ENCODE measurements around the gene TMEM231. TPM values are rescaled to one million over a fixed set of nuclear protein-coding genes. Genes with fewer than 3 reads are reported as not detected.

The TMEM231 gene
- total and polyA plus RNA-seq, 2 of the 8 experiments (the other 6 are each of a cell fraction or from before 2014, with no cell fraction given), result 8.3 to 26.7 TPM

DNA sequence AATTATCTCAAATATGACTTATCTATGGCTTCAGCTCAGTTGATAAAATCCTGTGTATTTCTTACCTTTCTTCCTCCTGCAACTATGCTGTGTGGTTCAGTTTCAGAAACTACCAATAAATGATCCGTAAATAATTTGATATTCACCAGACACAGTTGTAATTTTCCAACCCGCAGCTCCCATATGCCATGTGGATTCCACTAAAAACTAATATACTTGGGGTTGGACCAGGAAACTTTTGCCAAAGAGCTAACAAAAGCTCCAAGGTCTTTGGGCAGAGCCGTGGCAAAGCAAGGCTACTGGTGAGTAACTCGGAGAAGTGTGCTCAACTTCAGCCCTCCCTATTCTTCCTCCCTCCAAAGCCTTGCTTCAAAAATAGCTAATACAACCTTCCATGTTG is 58.5 kb downstream of the TMEM231 start:
- ChIA-PET CTCF (ENCODE audit: partially characterized antibody) (interaction anchor here (0.9 to 5.6 kb wide), 7 partner anchors 11 to 139 kb away, joined by 3 to 56 read pairs (median 4); partner anchors contain the start of gene TMEM170A), POLR2A (ENCODE audit: partially characterized antibody) (interaction anchor here (0.8 to 1.8 kb wide), 3 partner anchors 12 to 19 kb away, joined by 3 to 10 read pairs (median 4); no protein-coding TSS in a partner anchor)
- Histone ChIP-seq H3K36me3 (ENCODE audit: control insufficient read depth in 2 of 4, insufficient read depth in 4 of 4, low read length in 3 of 4) (no peaks in the 10 kb centered on the region), H2BK120ac (replicated peaks; ENCODE audit: low read depth, low read length) (no peak overlapping the region), H3K23me2 (ENCODE audit: low read depth, low read length) (peaks cover 6% of the 10 kb centered on the region; the same call in 1 of the 2 replicates), H3K23ac (ENCODE audit: insufficient read length) (no peak overlapping the region), H3K79me2 (ENCODE audit: control insufficient read depth in 1 of 2, insufficient read depth in 2 of 2, low read length in 2 of 2) (no peaks in the 10 kb centered on the region), H3K4me1 (replicated peaks in 1 of 4; ENCODE audit: control insufficient read depth in 3 of 4, insufficient read depth in 4 of 4, low read length in 3 of 4) (peaks cover 0 to 6% (median under 1%) of the 10 kb centered on the region in 4 experiments; a peak in 3 of 7 replicates), H3K14ac (ENCODE audit: insufficient read length) (no peak overlapping the region), H3K4me3 (ENCODE audit: extremely low read depth in 1 of 4, insufficient read depth in 2 of 4, low read depth in 3 of 4, low read length in 4 of 4) (no peak overlapping the region), H3K9me3 (ENCODE audit: insufficient read depth in 2 of 2, low read depth in 1 of 2, low read length in 1 of 2) (no peaks in the 10 kb centered on the region), H4K91ac (replicated peaks; ENCODE audit: insufficient read length, low read length) (no peak overlapping the region), H3K4ac (replicated peaks; ENCODE audit: insufficient read length, low read depth, low read length) (no peak overlapping the region), H2AK5ac (ENCODE audit: low read depth, low read length) (no peak overlapping the region), H4K5ac (ENCODE audit: insufficient read length, low read depth, low read length) (no peak overlapping the region), H4K8ac (ENCODE audit: extremely low read depth, insufficient read depth, low read length) (no peak overlapping the region), H3K27ac (ENCODE audit: low read depth, low read length) (no peak overlapping the region), H2BK5ac (ENCODE audit: low read depth, low read length) (no peak overlapping the region), H2BK20ac (ENCODE audit: low read length) (no peak overlapping the region), H3K9ac (replicated peaks in 1 of 4; ENCODE audit: extremely low read depth in 1 of 4, low read depth in 3 of 4, low read length in 3 of 4) (no peak overlapping the region), H3K79me1 (ENCODE audit: low read depth, low read length) (no peaks in the 10 kb centered on the region), H2BK15ac (ENCODE audit: low read length) (no peak overlapping the region), H4K20me1 (replicated peaks in 1 of 2; ENCODE audit: control insufficient read depth in 1 of 2, insufficient read depth in 2 of 2, low read length in 2 of 2) (no peaks in the 10 kb centered on the region), H3K4me2 (ENCODE audit: insufficient read depth in 1 of 2, low read depth in 2 of 2, low read length in 2 of 2) (no peak overlapping the region), H2AFZ (ENCODE audit: low read length) (no peak overlapping the region), H3K18ac (ENCODE audit: extremely low read depth, low read length) (no peak overlapping the region), H2BK12ac (ENCODE audit: low read depth, low read length) (no peak overlapping the region), H3K27me3 (replicated peaks in 1 of 4; ENCODE audit: control insufficient read depth in 3 of 4, extremely low read depth in 1 of 4, insufficient read depth in 3 of 4, low read length in 3 of 4) (0 out of 7 replicates have a peak, but pooled peaks cover 0 to 2% (median 0%) of the 10 kb centered on the region in 4 experiments), H3K56ac (replicated peaks; ENCODE audit: insufficient read length, low read depth, low read length) (no peak overlapping the region)
- FAIRE-seq, result no peak
- 96% methylated on average over 4 of the region's 4 CpGs; no CpG with 5 or more reads in 1 of the 2 experiments for whole genome bisulfite sequencing, 2 experiments (ENCODE audit: extremely low coverage in 1 of 2, insufficient coverage in 1 of 2, insufficient read length in 1 of 2, insufficient replicate concordance in 2 of 2, low coverage in 1 of 2, low lambda C conversion rate in 2 of 2, missing lambda C conversion rate in 1 of 2)
- no peak for DNase-seq (ENCODE audit: low read depth in 1 of 2, low spot score in 2 of 2)
- TF ChIP-seq HDAC6 (IDR thresholded peaks at IDR 0.05; ENCODE audit: low read depth, low read length), result no peak
- no peak for TF ChIP-seq CEBPB (IDR thresholded peaks at IDR 0.05; ENCODE audit: low read depth, low read length)
- TF ChIP-seq MAFK (IDR thresholded peaks at IDR 0.05; ENCODE audit: low read depth, low read length), result no peak
- no peak for TF ChIP-seq FOSL1 (IDR thresholded peaks at IDR 0.05; ENCODE audit: insufficient read depth, low read depth, low read length)
- no peak for TF ChIP-seq NRF1 (IDR thresholded peaks at IDR 0.05; ENCODE audit: low read depth, low read length)
- TF ChIP-seq CBX8 (IDR thresholded peaks at IDR 0.05; ENCODE audit: borderline replicate concordance, low read depth, low read length), result no peak
- TF ChIP-seq SP1 (IDR thresholded peaks at IDR 0.05; ENCODE audit: low read depth, low read length), result no peak
- no peak for TF ChIP-seq TBP (IDR thresholded peaks at IDR 0.05; ENCODE audit: low read depth, low read length)
- no peak for TF ChIP-seq BACH1 (IDR thresholded peaks at IDR 0.05; ENCODE audit: low read length)
